ENCODE measurements around the gene CLK3. TPM values are rescaled to one million over a fixed set of nuclear protein-coding genes. Genes with fewer than 3 reads are reported as not detected.

Gene CLK3
- total and polyA plus RNA-seq, 2 of the 13 experiments (the other 11 are each of a cell fraction or from before 2014, with no cell fraction given): 41.5 to 82.0 TPM

DNA sequence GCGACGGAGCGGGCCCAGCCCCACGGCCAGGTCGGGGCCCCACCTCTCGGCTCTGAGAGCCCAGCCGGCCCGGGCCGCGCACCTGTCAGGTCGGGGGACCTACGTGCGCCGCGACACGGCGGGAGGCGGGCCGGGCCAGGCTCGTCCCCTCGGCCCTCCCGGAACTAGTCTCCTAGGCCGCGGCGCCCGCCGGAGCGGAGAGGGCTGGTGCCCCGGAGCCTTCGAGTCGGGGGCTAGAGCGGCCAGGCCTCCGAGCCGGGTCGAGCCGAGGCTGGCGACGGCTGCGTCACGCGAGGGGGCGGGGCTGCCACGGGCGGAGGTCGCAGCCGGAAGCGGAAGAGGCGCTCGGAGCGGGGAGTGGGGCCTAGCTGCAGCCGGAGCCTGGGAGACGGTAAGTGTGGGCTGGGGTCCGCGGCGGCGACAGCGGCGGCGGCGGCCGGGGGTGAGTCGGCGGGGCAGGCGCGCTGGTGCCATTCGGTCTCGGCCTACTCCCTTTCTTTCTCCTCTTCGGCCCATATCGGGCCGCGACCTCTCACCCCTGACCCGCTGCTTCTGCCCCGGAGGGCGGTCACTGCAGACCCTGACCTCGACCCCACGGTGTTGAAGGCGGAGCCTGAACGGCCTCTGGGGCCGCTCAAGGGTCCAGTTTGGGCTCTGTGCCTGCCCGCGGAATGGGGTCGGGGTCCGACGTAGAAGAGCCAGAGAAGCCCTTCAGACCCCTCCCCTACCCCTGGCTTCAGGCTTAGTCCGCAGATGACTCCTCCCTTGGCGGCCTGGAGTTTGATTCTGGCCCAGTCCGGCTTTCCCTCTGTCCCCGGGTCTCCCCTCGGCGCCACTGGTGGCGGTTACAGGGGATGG is at the start of gene CLK3 (continued):
- TF ChIP-seq ARNTL (CRISPR knock-in tag; IDR thresholded peaks at IDR 0.05) (peak; percentile 87), ZNF614 (CRISPR knock-in tag; IDR thresholded peaks at IDR 0.05; ENCODE audit: borderline replicate concordance) (peak; percentile 55; the same call in 1 of the 2 replicates), ERF (CRISPR knock-in tag; IDR thresholded peaks at IDR 0.05) (peak; percentile 95), TBX3 (IDR thresholded peaks at IDR 0.05; ENCODE audit: borderline replicate concordance) (no peak), NR2F2 (IDR thresholded peaks at IDR 0.05; ENCODE audit: borderline replicate concordance, low read depth) (0 out of 2 replicates have a peak, but pooled peaks have one; percentile 66), MBD4 (IDR thresholded peaks at IDR 0.05; ENCODE audit: borderline replicate concordance, low read length) (no peak), POLR2AphosphoS5 (IDR thresholded peaks at IDR 0.05; ENCODE audit: low read depth, low read length) (no peak; the same call in 1 of the 2 replicates), STAG1 (CRISPR knock-in tag; IDR thresholded peaks at IDR 0.05) (0 out of 2 replicates have a peak, but pooled peaks have one; percentile 5), KDM1A (CRISPR knock-in tag; IDR thresholded peaks at IDR 0.05) (0 out of 2 replicates have a peak, but pooled peaks have one; percentile 25), CBX1 (IDR thresholded peaks at IDR 0.05; ENCODE audit: low read depth) (peak; percentile 38), U2AF2 (IDR thresholded peaks at IDR 0.05; ENCODE audit: low read depth, low read length) (no peak), PTBP1 (IDR thresholded peaks at IDR 0.05; ENCODE audit: low read depth, low read length, poor library complexity, severe bottlenecking) (no peak), TSC22D2 (CRISPR knock-in tag; IDR thresholded peaks at IDR 0.05; ENCODE audit: borderline replicate concordance) (no peak; the same call in 1 of the 2 replicates), NONO (IDR thresholded peaks at IDR 0.05) (no peak), NONO (CRISPR knock-in tag; conservative IDR thresholded peaks at IDR 0.05) (peak; percentile 99), GTF3A (CRISPR knock-in tag; conservative IDR thresholded peaks at IDR 0.05) (0 out of 2 replicates have a peak, but pooled peaks have one; percentile 44), AHR (CRISPR knock-in tag; IDR thresholded peaks at IDR 0.05) (peak; percentile 33; the same call in 1 of the 2 replicates), ZNF773 (CRISPR knock-in tag; IDR thresholded peaks at IDR 0.05; ENCODE audit: borderline replicate concordance) (no peak), RXRB (CRISPR knock-in tag; IDR thresholded peaks at IDR 0.05; ENCODE audit: borderline replicate concordance) (peak; percentile 44), ZNF143 (CRISPR knock-in tag; IDR thresholded peaks at IDR 0.05) (0 out of 2 replicates have a peak, but pooled peaks have one; percentile 32), ZNF274 (CRISPR knock-in tag; IDR thresholded peaks at IDR 0.05) (no peak; the same call in none of the 2 replicates), DR1 (CRISPR knock-in tag; IDR thresholded peaks at IDR 0.05) (no peak; the same call in 1 of the 2 replicates), SNAI1 (CRISPR knock-in tag; IDR thresholded peaks at IDR 0.05; ENCODE audit: borderline replicate concordance) (no peak), KLF6 (CRISPR knock-in tag; IDR thresholded peaks at IDR 0.05) (peak; percentile 96)
- TF ChIP-seq, protein P1, sequence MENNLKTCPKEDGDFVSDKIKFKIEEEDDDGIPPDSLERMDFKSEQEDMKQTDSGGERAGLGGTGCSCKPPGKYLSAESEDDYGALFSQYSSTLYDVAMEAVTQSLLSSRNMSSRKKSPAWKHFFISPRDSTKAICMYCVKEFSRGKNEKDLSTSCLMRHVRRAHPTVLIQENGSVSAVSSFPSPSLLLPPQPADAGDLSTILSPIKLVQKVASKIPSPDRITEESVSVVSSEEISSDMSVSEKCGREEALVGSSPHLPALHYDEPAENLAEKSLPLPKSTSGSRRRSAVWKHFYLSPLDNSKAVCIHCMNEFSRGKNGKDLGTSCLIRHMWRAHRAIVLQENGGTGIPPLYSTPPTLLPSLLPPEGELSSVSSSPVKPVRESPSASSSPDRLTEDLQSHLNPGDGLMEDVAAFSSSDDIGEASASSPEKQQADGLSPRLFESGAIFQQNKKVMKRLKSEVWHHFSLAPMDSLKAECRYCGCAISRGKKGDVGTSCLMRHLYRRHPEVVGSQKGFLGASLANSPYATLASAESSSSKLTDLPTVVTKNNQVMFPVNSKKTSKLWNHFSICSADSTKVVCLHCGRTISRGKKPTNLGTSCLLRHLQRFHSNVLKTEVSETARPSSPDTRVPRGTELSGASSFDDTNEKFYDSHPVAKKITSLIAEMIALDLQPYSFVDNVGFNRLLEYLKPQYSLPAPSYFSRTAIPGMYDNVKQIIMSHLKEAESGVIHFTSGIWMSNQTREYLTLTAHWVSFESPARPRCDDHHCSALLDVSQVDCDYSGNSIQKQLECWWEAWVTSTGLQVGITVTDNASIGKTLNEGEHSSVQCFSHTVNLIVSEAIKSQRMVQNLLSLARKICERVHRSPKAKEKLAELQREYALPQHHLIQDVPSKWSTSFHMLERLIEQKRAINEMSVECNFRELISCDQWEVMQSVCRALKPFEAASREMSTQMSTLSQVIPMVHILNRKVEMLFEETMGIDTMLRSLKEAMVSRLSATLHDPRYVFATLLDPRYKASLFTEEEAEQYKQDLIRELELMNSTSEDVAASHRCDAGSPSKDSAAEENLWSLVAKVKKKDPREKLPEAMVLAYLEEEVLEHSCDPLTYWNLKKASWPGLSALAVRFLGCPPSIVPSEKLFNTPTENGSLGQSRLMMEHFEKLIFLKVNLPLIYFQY (CRISPR knock-in tag; IDR thresholded peaks at IDR 0.05; ENCODE audit: borderline replicate concordance): peak; percentile 98
- TF ChIP-seq, protein P2, sequence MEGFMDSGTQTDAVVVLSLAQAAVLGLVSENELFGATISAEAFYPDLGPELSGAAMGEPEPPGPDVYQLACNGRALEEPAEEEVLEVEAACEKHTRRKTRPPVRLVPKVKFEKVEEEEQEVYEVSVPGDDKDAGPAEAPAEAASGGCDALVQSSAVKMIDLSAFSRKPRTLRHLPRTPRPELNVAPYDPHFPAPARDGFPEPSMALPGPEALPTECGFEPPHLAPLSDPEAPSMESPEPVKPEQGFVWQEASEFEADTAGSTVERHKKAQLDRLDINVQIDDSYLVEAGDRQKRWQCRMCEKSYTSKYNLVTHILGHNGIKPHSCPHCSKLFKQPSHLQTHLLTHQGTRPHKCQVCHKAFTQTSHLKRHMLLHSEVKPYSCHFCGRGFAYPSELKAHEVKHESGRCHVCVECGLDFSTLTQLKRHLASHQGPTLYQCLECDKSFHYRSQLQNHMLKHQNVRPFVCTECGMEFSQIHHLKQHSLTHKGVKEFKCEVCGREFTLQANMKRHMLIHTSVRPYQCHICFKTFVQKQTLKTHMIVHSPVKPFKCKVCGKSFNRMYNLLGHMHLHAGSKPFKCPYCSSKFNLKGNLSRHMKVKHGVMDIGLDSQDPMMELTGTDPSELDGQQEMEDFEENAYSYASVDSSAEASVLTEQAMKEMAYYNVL (CRISPR knock-in tag; IDR thresholded peaks at IDR 0.05; ENCODE audit: borderline replicate concordance): no peak; the same call in 1 of the 2 replicates
